Measurements from ENCODE around the gene PSMD13.

The PSMD13 gene

DNA sequence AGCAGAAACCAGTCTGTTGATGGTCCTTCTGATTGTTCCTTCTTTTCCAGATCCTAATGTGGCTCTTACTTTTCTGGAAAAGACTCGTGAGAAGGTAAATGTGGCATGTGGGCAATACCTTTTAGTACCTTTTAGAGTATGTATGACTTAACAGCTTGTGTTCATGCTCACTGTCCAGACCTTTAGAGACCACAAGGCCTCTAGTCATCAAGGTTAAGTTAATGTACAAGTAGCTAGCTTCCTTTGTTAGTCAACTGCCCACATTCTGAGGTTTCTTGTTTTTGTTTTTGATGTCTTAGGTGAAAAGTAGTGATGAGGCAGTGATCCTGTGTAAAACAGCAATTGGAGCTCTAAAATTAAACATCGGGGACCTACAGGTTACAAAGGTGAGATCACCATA is 7.6 kb downstream of the PSMD13 start:
- TF ChIP-seq, protein P1, sequence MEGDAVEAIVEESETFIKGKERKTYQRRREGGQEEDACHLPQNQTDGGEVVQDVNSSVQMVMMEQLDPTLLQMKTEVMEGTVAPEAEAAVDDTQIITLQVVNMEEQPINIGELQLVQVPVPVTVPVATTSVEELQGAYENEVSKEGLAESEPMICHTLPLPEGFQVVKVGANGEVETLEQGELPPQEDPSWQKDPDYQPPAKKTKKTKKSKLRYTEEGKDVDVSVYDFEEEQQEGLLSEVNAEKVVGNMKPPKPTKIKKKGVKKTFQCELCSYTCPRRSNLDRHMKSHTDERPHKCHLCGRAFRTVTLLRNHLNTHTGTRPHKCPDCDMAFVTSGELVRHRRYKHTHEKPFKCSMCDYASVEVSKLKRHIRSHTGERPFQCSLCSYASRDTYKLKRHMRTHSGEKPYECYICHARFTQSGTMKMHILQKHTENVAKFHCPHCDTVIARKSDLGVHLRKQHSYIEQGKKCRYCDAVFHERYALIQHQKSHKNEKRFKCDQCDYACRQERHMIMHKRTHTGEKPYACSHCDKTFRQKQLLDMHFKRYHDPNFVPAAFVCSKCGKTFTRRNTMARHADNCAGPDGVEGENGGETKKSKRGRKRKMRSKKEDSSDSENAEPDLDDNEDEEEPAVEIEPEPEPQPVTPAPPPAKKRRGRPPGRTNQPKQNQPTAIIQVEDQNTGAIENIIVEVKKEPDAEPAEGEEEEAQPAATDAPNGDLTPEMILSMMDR (IDR thresholded peaks at IDR 0.05; ENCODE audit: low read depth, low read length), result no peak
- no peak overlapping the region for H3K4me3 ChIP-seq (ENCODE audit: low read depth, low read length)

DNA sequence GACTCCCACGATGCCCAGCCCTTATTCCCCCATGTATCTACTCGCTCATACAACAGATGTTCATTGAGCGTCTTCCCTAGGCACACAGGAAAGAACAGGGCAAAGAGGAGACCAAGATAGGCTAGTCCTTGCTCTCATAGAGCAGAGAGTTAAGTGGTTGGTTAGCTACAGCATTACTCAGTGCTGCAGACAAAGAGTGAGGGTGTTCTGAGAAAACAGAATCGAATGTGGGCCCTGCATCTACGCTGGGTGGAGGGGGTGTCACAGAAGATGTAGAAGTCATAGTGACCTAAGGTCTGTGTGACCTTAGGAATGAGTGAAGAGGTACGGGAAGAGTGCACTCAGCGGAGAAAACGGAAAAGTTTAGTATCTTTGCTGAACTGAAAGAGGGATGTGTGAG is 12.3 kb downstream of the PSMD13 start:
- H3K4me3 ChIP-seq (ENCODE audit: low read depth, low read length), result no peak overlapping the region
- TF ChIP-seq, protein P1 (IDR thresholded peaks at IDR 0.05; ENCODE audit: low read depth, low read length), result no peak

DNA sequence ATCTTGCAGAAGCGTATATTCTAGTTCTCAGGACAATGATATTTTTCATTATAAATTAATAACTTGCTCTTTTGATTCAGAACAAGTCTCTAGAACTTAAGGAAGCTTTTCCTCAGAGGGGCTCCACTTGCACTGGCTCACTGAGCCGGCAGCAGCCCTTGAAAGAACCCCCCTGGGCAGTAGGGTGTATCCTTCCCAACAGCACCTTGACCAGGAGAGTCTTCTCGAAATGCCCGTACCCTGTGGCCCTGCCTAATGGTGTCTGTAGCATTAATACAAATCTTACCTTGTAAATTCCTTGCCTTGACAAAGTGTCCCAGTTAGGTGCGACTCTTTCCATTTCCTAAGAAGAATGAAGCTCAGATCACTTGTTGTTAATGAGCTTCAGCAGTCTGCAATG is 13.5 kb downstream of the PSMD13 start:
- TF ChIP-seq, protein P1 (IDR thresholded peaks at IDR 0.05; ENCODE audit: low read depth, low read length), result no peak
- H3K4me3 ChIP-seq (ENCODE audit: low read depth, low read length), result no peak overlapping the region

DNA sequence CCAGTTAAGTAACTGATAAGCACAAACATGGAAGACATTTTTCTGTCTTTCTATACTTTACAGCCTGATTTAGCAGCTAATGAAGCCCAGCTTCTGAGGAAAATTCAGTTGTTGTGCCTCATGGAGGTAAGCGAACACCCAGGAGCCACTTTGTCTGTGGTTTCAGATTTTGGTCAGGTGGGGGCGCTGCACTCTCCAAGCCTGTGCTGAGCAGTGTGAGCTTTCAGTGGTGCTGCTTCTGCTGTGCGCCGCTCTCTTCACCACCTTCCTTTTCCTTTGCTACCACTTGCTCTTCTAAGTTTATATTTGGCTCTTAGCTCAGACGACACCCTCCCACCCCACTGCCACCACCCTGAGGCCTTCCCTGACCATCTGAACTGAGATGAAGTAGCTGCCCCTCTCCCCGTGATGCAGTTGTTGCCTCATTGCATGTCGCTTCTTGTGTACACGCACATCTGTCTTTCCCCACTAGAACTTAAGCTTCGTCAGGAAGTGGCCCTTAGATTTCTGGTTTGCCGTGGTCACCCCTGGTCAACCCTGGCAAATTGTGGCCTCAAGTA is 14.0 kb downstream of the PSMD13 start:
- TF ChIP-seq, protein P1 (IDR thresholded peaks at IDR 0.05; ENCODE audit: low read depth, low read length), result peak; percentile 64
- H3K4me3 ChIP-seq (ENCODE audit: low read depth, low read length), result no peak overlapping the region

DNA sequence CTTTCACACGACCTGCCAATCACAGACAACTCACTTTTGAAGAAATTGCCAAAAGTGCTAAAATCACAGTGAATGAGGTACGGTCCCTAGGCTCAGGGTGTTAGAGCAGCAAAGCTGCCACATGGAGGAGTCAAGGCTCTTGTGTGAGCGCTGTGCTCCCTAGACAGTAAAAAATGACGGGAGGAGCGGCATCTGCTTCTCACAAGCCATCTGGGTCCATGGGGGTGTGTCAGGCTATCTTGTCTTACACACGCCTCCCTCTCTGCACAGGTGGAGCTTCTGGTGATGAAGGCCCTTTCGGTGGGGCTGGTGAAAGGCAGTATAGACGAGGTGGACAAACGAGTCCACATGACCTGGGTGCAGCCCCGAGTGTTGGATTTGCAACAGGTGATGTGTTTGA is 14.8 kb downstream of the PSMD13 start:
- TF ChIP-seq, protein P1 (IDR thresholded peaks at IDR 0.05; ENCODE audit: low read depth, low read length), result no peak
- H3K4me3 ChIP-seq (ENCODE audit: low read depth, low read length), result no peak overlapping the region

DNA sequence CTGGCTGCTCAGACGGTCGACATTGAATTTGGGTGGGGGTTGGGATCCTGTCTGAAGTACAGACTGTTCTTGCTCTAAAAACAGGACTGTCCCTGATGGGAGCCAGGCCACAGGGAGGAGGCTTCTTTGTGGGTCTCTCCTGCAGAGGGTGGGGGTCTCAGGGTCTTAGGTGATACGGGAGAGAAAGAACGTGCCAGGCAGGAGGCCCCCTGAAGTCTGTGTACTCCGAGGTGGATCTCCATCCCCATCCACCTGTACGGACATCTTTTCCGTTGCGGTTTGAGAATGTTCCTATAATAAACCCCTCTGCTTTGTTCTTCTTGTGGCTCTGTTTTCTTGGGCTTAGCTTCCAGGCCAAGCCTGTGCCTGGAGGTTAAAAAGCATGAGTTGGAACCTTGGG is 15.9 kb downstream of the PSMD13 start:
- TF ChIP-seq, protein P1 (IDR thresholded peaks at IDR 0.05; ENCODE audit: low read depth, low read length), result no peak
- no peak overlapping the region for H3K4me3 ChIP-seq (ENCODE audit: low read depth, low read length)

DNA sequence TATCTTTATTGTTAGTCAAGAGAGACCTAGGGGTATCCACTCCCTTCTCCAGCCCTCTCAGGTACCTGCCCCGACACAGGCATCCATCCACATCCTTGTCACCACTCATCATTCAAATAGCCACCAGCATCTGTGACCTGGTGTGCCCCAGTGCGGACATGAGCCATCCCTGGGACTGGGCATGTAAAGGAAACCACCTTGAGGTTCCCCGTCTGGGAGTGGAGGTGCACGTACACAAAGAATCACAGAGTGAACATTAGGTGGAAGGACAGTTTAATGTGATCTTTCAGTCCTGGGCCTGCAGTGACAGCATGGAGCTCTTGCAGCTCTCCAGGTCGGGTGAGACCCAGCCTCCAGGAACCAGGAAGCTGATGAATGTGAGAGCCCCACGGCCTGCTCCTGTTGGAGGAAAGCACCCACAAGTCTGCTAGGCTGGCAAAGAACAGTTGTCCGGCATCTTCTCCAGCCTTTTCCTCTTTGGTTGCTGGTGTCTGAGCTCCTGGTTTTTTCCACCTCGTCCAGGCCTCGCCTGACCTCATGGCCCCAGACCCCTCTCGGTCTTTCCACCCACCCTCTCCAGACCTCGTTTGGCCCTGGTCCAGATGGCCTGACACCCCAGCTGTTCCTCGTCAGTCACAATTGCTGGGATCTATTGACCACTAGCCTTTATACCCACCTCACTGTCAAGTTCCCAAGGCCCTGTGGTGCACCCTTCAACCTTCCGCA is 16.5 kb downstream of the PSMD13 start:
- H3K4me3 ChIP-seq (ENCODE audit: low read depth, low read length), result no peak overlapping the region
- TF ChIP-seq, protein P1 (IDR thresholded peaks at IDR 0.05; ENCODE audit: low read depth, low read length), result no peak

Measured in WI38 (cell line).